Lower lobe of right lung (tissue), 2 donors: ENCODE measurements around the gene PRPSAP1. TPM values are rescaled to one million over a fixed set of nuclear protein-coding genes. Genes with fewer than 3 reads are reported as not detected.
A peak's percentile ranks its signal among the peaks of the same experiment; 100 is the strongest.
"Not testable (repeated sequence)": the region's sequence is repeated elsewhere in the genome, so short reads cannot be mapped to it uniquely, and the experiment has no call there.

ENCODE experiments used
- ATAC-seq, 2 donors: fragments of 200-7000 bp; cut with Tn5 transposase; one replicate each; pipeline ENCODE4 v1.9.1; 2020 to 2022; ENCODE audit warnings: mild to moderate bottlenecking in 2 of 2, moderate library complexity in 2 of 2
- DNase-seq: peaks from one replicate; pipeline ENCODE4 v3.0.0-alpha.2; 2020
- H3K27ac ChIP-seq: fragments of 200-600 bp; one replicate; pipeline ENCODE4 v1.8.0; 2022
- H3K27me3 ChIP-seq: fragments of 200-600 bp; one replicate; pipeline ENCODE4 v1.8.0; 2022; ENCODE audit warnings: low read depth
- H3K36me3 ChIP-seq: fragments of 200-600 bp; one replicate; pipeline ENCODE4 v1.8.0; 2022; ENCODE audit warnings: mild to moderate bottlenecking
- H3K4me1 ChIP-seq: fragments of 200-600 bp; one replicate; pipeline ENCODE4 v1.8.0; 2022
- H3K4me3 ChIP-seq: fragments of 200-600 bp; one replicate; pipeline ENCODE4 v1.8.0; 2022; ENCODE audit warnings: mild to moderate bottlenecking
- H3K9me3 ChIP-seq: fragments of 200-600 bp; one replicate; pipeline ENCODE4 v1.8.0; 2022
- intact Hi-C: fragments of 100-400 bp; cut with DNase I; formaldehyde crosslinking; loops from one replicate; pipeline ENCODE4 v1.11.0; 2022
- total RNA-seq: library from RNA; stranded (reverse); fragmentation: NEBNext Ultra II Directional; extraction: Animal tissue kit (Norgen Biotek cat#: 25700); gene quantifications from one replicate; pipeline ENCODE4 v1.2.1, GENCODE V29; 2021
- TF ChIP-seq, protein P1 (sequence below): fragments of 200-600 bp; IDR thresholded peaks from one replicate; pipeline ENCODE4 v1.8.0; 2022; ENCODE audit warnings: antibody characterized with exemption, mild to moderate bottlenecking
- donor health status: DM: no; HTN: yes; CAD: no; lungs with severe emphysema.

PRPSAP1 gene
- total RNA-seq, 1 donor from 2014 or later: 70.4 TPM

DNA sequence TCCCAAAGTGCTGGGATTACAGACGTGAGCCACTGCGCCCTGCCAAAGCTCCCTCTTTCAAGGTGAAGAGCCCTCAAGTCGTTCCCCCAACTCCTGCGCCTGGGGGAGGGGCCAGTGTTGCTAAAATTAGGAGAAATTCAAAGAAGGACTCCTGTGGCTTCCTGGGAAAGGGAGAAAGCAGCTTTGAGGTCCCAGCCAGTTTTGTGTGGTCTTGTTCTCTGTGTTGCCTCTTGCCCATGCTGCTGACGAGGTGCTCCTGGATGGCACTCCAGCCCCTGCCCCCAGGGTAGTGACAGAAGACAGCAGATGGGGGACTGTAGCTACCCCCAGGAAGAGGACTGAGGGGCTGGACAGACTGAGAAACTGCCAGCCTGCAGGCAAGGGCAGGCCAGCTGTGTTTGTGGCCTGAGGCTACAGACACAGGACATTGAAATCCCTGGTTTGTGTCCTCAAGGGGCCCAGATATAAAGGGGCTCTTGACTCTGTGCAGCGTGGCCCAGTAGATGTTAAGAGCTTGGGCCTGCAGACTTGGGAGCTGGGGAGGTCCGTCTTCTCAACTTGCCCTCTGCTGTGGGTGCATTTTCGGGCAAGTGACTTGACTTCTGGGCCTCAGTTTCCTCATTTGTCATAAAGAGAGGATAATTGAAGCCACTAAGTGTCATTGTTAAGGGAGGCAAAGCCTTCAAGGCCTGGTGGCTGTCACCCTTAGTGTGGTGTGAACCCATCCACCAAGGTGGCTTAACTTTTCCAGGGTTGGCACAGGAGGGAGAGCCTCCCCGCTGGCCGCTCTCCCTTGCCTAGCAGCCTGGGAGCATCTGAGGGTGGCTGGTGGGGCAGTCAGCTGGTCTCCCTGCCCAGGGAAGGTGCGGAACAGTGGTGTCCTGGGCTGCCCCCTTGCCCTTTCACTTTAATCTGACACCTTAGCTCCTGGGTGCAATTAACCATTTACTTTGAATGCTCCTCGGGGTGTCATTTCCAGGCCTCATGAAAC, 84.4 kb downstream of the PRPSAP1 start:
- Histone ChIP-seq H3K4me3 (peak overlapping the region; percentile 92), H3K36me3 (peaks cover 23% of the 10 kb centered on the region), H3K9me3 (no peaks in the 10 kb centered on the region), H3K27ac (peak overlapping the region; percentile 93), H3K4me1 (peaks cover 84% of the 10 kb centered on the region), H3K27me3 (no peaks in the 10 kb centered on the region)
- intact Hi-C loops: no loop called here
- TF ChIP-seq, protein P1, sequence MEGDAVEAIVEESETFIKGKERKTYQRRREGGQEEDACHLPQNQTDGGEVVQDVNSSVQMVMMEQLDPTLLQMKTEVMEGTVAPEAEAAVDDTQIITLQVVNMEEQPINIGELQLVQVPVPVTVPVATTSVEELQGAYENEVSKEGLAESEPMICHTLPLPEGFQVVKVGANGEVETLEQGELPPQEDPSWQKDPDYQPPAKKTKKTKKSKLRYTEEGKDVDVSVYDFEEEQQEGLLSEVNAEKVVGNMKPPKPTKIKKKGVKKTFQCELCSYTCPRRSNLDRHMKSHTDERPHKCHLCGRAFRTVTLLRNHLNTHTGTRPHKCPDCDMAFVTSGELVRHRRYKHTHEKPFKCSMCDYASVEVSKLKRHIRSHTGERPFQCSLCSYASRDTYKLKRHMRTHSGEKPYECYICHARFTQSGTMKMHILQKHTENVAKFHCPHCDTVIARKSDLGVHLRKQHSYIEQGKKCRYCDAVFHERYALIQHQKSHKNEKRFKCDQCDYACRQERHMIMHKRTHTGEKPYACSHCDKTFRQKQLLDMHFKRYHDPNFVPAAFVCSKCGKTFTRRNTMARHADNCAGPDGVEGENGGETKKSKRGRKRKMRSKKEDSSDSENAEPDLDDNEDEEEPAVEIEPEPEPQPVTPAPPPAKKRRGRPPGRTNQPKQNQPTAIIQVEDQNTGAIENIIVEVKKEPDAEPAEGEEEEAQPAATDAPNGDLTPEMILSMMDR: no peak
- ATAC-seq: no peak
- DNase-seq: no peak

DNA sequence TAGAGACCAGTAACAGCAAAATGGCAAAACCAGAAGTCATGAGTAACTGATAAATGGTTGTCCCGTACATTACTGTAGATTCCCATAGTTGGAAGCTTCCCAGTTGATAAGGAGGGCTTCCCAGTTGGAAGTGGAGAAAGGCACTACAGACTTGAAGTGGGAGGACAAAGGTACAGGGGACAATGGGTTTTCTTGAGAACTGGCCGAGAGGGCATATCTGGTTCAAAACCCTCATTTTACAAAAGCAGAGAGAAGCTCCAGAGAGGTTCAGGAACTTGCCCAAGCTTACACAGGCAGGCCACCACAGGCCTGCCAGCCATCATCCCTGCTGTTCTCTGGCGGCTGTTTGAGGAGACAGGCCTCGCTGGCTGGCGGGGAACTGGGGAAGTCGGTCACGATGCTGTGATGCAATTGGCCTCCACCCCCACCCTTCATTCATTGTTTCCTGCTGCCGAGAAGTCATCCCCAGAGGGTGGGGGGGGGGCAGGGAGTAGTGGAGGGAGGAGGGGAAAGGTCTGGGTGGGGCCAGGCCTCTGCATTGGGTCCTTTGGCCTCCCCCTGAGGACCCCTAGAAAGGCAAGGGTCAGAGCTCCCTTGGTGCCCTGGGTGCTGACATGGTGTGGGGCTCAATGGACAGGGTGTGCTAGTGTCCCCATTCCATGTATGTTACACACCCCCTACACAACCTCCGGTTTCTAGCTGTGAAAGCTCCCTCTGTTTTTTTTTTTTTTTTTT, 85.5 kb downstream of the PRPSAP1 start:
- DNase-seq (peak; percentile 88), ATAC-seq (peak; percentile 16)
- TF ChIP-seq, protein P1: no peak

DNA sequence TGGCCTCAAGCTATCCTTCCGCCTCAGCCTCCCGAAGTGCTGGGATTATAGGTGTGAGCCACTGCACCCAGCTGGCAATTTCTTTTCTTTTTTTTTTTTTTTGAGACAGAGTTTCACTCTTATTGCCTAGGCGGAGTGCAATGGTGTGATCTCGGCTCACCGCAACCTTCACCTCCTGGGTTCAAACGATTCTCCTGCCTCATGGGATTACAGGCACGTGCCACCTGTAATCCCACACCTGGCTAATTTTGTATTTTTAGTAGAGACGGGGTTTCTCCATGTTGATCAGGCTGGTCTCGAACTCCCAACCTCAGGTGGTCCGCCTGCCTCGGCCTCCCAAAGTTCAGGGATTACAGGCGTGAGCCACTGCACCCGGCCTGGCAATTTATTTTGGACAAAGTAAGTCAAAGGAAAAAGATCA, 86.1 kb downstream of the PRPSAP1 start:
- H3K27me3 ChIP-seq, H3K9me3 ChIP-seq, DNase-seq, ATAC-seq, intact Hi-C loops: not testable (repeated sequence)
- Histone ChIP-seq H3K27ac (peak overlapping the region; percentile 93), H3K4me3 (peak overlapping the region; percentile 92), H3K4me1 (peaks cover 84% of the 10 kb centered on the region), H3K36me3 (peaks cover 23% of the 10 kb centered on the region)

More for the DNA sequence above, 85.5 kb downstream of the PRPSAP1 start:
- Histone ChIP-seq H3K27me3 (no peaks in the 10 kb centered on the region), H3K4me3 (peak overlapping the region; percentile 92), H3K4me1 (peaks cover 84% of the 10 kb centered on the region), H3K9me3 (no peaks in the 10 kb centered on the region), H3K36me3 (peaks cover 23% of the 10 kb centered on the region), H3K27ac (peak overlapping the region; percentile 93)
- intact Hi-C loops: no loop called here

DNA sequence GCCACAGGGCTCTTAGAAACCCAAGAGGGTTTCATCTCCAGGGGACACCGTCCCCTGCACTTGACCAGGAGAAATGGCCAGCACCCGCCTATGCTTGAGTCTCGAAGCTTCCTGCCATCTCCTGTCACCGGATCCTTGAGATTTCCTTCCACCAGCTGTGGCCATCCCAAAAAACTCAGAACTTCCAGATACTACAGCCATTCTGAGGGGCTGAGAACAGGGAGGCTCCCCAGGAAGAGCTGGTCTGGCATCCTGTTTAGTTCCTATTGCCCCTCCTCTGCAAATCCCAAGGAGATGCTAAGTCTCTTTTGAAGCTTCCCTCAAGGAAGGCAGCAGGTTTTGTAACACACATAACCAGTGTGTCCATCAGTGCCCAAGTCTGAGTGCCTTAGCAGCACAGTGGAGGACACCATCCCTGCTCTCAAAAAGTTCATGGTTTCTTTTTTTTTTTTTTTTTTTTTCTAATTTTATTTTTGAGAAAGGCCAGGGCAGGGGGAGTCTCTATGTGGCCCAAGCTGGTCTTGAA, 86.6 kb downstream of the PRPSAP1 start:
- Histone ChIP-seq H3K4me3 (peak overlapping the region; percentile 92), H3K27me3 (no peaks in the 10 kb centered on the region), H3K4me1 (peaks cover 84% of the 10 kb centered on the region), H3K36me3 (peaks cover 23% of the 10 kb centered on the region), H3K27ac (peak overlapping the region; percentile 93), H3K9me3 (no peaks in the 10 kb centered on the region)
- TF ChIP-seq, protein P1: no peak
- no peak for ATAC-seq
- DNase-seq: no peak
- intact Hi-C loops: no loop called here

DNA sequence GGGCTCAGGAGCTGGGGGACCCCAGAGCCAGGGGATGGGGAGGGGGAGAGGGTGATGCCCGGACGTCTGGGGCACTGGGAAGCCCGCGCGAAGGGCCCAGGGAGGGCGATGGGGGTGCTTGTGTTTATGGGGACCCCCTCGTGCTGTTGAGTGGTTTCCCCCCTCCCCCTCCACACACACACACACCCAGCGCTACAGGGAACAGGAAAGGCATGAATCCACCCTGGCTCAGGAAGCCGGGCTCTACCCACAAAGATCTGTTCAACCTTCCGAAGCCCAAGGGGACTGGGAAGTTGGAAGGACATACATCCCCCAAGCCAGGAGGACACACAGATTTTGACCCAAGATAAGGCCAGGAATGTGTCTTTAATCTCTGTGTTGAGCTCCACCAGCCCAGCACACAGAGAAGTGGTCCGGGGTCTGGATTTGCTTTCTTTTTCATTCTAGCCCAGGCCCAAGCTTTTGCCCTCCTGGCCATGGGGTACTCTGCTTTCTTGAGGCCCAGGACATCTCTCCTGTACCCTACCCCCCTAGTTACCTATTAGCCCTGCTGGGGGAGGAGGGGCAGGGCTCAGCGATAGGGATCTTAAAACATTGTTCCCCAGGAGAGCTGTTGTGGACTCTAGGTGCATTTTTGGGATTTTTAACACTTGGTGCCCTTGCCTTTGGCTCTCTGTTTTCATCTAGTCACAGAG, 87.3 kb downstream of the PRPSAP1 start:
- peaks cover 78% of the 10 kb centered on the region for H3K4me1 ChIP-seq

More for the DNA sequence above, 87.3 kb downstream of the PRPSAP1 start:
- Histone ChIP-seq H3K36me3 (peaks cover 23% of the 10 kb centered on the region), H3K4me3 (peak overlapping the region; percentile 92), H3K27ac (peak overlapping the region; percentile 93), H3K9me3 (no peaks in the 10 kb centered on the region), H3K27me3 (no peaks in the 10 kb centered on the region)
- ATAC-seq (no peak), DNase-seq (no peak)
- intact Hi-C loops: no loop called here
- TF ChIP-seq, protein P1: no peak
